ENCODE data around the gene TRIM49. TPM values are rescaled to one million over a fixed set of nuclear protein-coding genes. Genes with fewer than 3 reads are reported as not detected.

Gene TRIM49, protein sequence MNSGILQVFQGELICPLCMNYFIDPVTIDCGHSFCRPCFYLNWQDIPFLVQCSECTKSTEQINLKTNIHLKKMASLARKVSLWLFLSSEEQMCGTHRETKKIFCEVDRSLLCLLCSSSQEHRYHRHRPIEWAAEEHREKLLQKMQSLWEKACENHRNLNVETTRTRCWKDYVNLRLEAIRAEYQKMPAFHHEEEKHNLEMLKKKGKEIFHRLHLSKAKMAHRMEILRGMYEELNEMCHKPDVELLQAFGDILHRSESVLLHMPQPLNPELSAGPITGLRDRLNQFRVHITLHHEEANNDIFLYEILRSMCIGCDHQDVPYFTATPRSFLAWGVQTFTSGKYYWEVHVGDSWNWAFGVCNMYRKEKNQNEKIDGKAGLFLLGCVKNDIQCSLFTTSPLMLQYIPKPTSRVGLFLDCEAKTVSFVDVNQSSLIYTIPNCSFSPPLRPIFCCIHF
- total RNA-seq: not detected in 2 replicates

DNA sequence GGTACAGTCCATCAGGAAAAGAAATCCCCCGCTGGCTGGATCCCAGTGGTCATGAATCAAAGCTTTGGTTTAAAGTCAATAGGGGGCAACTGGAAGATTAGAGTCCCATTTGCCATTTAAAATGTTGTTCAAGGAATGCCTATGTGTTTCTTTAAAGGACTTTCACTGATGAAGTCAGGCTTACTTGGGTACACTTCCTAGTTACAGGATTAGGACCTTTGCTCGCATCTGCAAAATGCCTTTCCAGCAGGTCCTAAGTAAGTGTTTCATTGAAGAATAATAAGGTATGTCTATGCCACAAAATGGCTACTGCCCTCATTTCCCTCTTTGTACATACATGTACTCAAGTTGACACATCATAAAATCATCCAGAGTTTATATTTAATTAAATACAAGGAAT lies at the start of gene TRIM49:
Gene TRIM49 (minus strand): TSS at position 101 of the 400 bp plus-strand sequence. CDS start 4,106 bp downstream, outside the sequence.

Other genes with a start within 250 kb of the TRIM49 start
- not detected in 2 replicates for gene TRIM77, start 98.3 kb downstream of the TRIM49 start, total RNA-seq
- gene TRIM64B, start 69.9 kb upstream of the TRIM49 start, total RNA-seq: not detected in 2 replicates
- gene TRIM49D1, start 113.7 kb upstream of the TRIM49 start, total RNA-seq: not detected in 2 replicates
- gene TRIM49D2, start 115.5 kb upstream of the TRIM49 start, total RNA-seq: not detected in 2 replicates
- not detected in 2 replicates for gene TRIM64, start 157.5 kb upstream of the TRIM49 start, total RNA-seq
- not detected in 2 replicates for gene TRIM49C, start 222.5 kb upstream of the TRIM49 start, total RNA-seq